Activated CD4-positive, alpha-beta T cell treated with anti-CD3 and anti-CD28 coated beads for 4 hours (primary cell): ENCODE data around the gene MGAT3.
A peak's percentile ranks its signal among the peaks of the same experiment; 100 is the strongest.

Source experiments
- DNase-seq, 2 donors: peaks; one replicate each; pipeline ENCODE4 v3.0.0-alpha.2; 2020

Gene MGAT3

GRCh38 chr22:39532215-39533073 is 75.6 kb downstream of the MGAT3 start, which contains the start of gene RPS19BP1:
Gene RPS19BP1, minus strand, starts transcription at chr22:39532748. Its CDS starts 10 bp downstream, at chr22:39532738.
- peak; percentile 99 for DNase-seq

GRCh38 chr22:39534092-39534506 is 77.3 kb downstream of the MGAT3 start:
- DNase-seq: no peak

GRCh38 chr22:39534591-39535356 is 78.0 kb downstream of the MGAT3 start:
- DNase-seq: peak; percentile 74 to 82

GRCh38 chr22:39535357-39535725 is 78.5 kb downstream of the MGAT3 start:
- no peak for DNase-seq

GRCh38 chr22:39535831-39536449 is 79.1 kb downstream of the MGAT3 start:
- no peak for DNase-seq

GRCh38 chr22:39536711-39537110 is 79.9 kb downstream of the MGAT3 start:
- no peak for DNase-seq

GRCh38 chr22:39537975-39538374 is 81.2 kb downstream of the MGAT3 start:
- no peak for DNase-seq
